ENCODE results near the gene KRTAP5-1. TPM values are rescaled to one million over a fixed set of nuclear protein-coding genes. Genes with fewer than 3 reads are reported as not detected.
A peak's percentile ranks its signal among the peaks of the same experiment; 100 is the strongest.

The KRTAP5-1 gene
- total RNA-seq, 1 experiment from 2014 or later: not detected

DNA sequence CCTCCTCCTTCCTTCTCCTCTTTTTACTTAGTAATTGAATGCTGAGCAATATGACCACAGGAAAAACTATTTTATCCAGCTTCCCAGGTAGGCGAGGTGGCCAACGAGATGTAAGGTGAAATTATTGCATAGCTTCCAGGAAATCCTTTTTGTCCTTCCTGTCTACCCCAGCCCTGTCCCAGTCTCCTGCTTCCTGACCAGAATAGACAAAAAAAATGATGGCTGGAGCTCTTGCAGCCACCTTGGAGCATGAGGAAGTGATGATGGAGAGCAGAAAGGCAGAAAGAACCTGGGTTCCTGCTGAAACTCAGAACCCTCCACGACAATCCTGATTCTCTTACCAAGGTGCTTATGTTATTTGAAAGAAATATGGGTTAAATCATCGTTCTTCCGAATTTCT is 46.9 kb downstream of the KRTAP5-1 start:
- BruUV-seq (replicated peaks): no TSS peak
- Mint-ChIP-seq H3K4me1 (ENCODE audit: insufficient read depth, unreplicated experiment) (peaks cover 17% of the 10 kb centered on the region), H3K36me3 (ENCODE audit: insufficient read depth, unreplicated experiment) (peaks cover 8% of the 10 kb centered on the region), H3K27ac (ENCODE audit: low read depth, unreplicated experiment) (no peak overlapping the region), H3K27me3 (ENCODE audit: insufficient read depth, unreplicated experiment) (no peaks in the 10 kb centered on the region), H3K4me3 (ENCODE audit: unreplicated experiment) (no peak overlapping the region), H3K9me3 (ENCODE audit: unreplicated experiment) (no peaks in the 10 kb centered on the region)
- ChIA-PET POLR2A (no interaction called here), CTCF (interaction anchor here (0.6 to 1.3 kb wide), 3 partner anchors 9 to 37 kb away, joined by 3 to 6 read pairs (median 4); no protein-coding TSS in a partner anchor)
- intact Hi-C loops (cut with micrococcal nuclease): loop anchor here (10.0 kb wide), 1 partner anchor 233 kb away; the partner anchor contains the start of gene TOLLIP
- TF ChIP-seq, protein P1, sequence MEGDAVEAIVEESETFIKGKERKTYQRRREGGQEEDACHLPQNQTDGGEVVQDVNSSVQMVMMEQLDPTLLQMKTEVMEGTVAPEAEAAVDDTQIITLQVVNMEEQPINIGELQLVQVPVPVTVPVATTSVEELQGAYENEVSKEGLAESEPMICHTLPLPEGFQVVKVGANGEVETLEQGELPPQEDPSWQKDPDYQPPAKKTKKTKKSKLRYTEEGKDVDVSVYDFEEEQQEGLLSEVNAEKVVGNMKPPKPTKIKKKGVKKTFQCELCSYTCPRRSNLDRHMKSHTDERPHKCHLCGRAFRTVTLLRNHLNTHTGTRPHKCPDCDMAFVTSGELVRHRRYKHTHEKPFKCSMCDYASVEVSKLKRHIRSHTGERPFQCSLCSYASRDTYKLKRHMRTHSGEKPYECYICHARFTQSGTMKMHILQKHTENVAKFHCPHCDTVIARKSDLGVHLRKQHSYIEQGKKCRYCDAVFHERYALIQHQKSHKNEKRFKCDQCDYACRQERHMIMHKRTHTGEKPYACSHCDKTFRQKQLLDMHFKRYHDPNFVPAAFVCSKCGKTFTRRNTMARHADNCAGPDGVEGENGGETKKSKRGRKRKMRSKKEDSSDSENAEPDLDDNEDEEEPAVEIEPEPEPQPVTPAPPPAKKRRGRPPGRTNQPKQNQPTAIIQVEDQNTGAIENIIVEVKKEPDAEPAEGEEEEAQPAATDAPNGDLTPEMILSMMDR (IDR thresholded peaks at IDR 0.05; ENCODE audit: unreplicated experiment): no peak
- no peak for DNase-seq (ENCODE audit: unreplicated experiment)

DNA sequence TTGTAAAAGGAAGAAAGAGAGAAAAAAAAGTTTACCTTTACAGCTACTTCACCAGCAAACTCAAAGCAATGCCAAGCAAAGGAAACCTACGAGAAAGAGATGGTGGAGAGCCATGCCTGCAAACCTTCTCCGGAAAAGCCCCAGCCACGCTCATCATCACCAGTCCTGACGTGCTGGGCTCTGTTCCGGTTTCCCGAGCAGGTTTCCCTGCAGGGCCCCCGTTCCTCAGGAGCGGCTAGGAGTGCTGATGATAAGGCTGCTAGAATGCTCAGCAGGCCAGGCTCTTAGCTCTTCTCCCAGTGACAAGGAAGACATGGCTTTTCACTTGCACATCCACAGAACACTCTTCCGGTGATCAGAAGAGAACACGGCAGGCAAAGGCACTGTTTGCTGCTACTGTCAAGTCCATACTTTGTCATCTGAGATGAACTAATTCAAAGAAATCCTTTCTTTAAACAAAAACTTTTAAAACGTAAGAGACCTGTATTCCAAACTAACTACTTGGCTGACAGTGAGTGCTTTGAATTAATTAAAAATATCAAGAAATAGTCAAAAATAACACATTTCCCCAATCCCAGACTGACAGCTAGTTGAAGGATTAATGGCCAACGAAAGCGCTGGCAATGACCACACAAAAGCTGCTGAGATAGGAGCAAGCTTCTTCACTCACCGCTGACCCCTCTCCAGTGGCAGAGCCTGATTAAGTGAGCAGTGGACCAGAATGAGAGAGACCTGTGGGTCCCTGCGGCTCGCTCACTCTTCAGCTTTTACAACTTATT is 48.8 kb downstream of the KRTAP5-1 start:
- H3K4me3 Mint-ChIP-seq (ENCODE audit: unreplicated experiment): no peak overlapping the region
- no peak overlapping the region for H3K27ac Mint-ChIP-seq (ENCODE audit: low read depth, unreplicated experiment)
- POLR2A ChIA-PET: interaction anchor here (0.5 to 0.9 kb wide), 2 partner anchors 274 to 1237 kb away, joined by 3 to 4 read pairs; no protein-coding TSS in a partner anchor
- TF ChIP-seq, protein P1 (IDR thresholded peaks at IDR 0.05; ENCODE audit: unreplicated experiment): no peak
- H3K9me3 Mint-ChIP-seq (ENCODE audit: unreplicated experiment): no peaks in the 10 kb centered on the region
- CTCF ChIA-PET: interaction anchor here (0.9 to 1.3 kb wide), 2 partner anchors 10 to 103 kb away, joined by 3 to 4 read pairs; no protein-coding TSS in a partner anchor
- TSS peak; percentile 34 for BruUV-seq (replicated peaks)
- H3K27me3 Mint-ChIP-seq (ENCODE audit: insufficient read depth, unreplicated experiment): no peaks in the 10 kb centered on the region
- peaks cover 12% of the 10 kb centered on the region for H3K36me3 Mint-ChIP-seq (ENCODE audit: insufficient read depth, unreplicated experiment)
- H3K4me1 Mint-ChIP-seq (ENCODE audit: insufficient read depth, unreplicated experiment): peaks cover 35% of the 10 kb centered on the region
- DNase-seq (ENCODE audit: unreplicated experiment): no peak
- intact Hi-C loops (cut with micrococcal nuclease): loop anchor here (10.0 kb wide), 1 partner anchor 231 kb away; the partner anchor contains the start of gene TOLLIP

DNA sequence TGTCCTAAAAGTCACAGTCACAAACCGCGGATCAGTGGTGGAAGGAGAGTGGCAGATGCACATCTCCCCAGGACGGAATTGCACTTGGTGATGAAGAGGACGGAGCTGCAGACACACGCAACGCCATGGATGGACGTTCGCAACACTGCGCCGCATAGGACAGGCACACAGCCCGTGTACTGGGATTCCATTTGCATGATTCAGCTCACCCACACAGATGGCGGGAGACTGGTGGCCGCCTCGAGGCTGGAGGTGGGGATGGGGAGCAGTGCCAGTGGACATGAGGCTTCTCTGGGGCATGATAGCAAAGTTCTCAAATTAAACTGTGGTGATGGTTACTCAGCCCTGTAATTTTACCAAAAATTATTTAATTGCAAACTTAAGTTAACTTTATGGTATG is 50.4 kb downstream of the KRTAP5-1 start:
- no peaks in the 10 kb centered on the region for H3K27me3 Mint-ChIP-seq (ENCODE audit: insufficient read depth, unreplicated experiment)
- H3K9me3 Mint-ChIP-seq (ENCODE audit: unreplicated experiment): no peaks in the 10 kb centered on the region
- POLR2A ChIA-PET: no interaction called here
- BruUV-seq (replicated peaks): no TSS peak
- intact Hi-C loops (cut with micrococcal nuclease): loop anchor here (10.0 kb wide), 1 partner anchor 230 kb away; the partner anchor contains the start of gene TOLLIP
- H3K36me3 Mint-ChIP-seq (ENCODE audit: insufficient read depth, unreplicated experiment): peaks cover 13% of the 10 kb centered on the region
- H3K4me1 Mint-ChIP-seq (ENCODE audit: insufficient read depth, unreplicated experiment): peaks cover 36% of the 10 kb centered on the region
- TF ChIP-seq, protein P1 (IDR thresholded peaks at IDR 0.05; ENCODE audit: unreplicated experiment): no peak
- CTCF ChIA-PET: interaction anchor here (0.5 to 1.0 kb wide), 4 partner anchors 17 to 421 kb away, joined by 3 to 5 read pairs (median 4); no protein-coding TSS in a partner anchor
- H3K4me3 Mint-ChIP-seq (ENCODE audit: unreplicated experiment): peak overlapping the region; percentile 35
- DNase-seq (ENCODE audit: unreplicated experiment): peak; percentile 76
- peak overlapping the region; percentile 46 for H3K27ac Mint-ChIP-seq (ENCODE audit: low read depth, unreplicated experiment)

Other genes starting within 250 kb of the KRTAP5-1 start
- gene BRSK2, start 195.3 kb downstream of the KRTAP5-1 start, total RNA-seq (2022): 0.34 and 0.44 TPM in 2 replicates
- 20.1 and 20.2 TPM in 2 replicates for gene MOB2, start 98.5 kb downstream of the KRTAP5-1 start, total RNA-seq (2022)
- gene DUSP8, start 13.0 kb downstream of the KRTAP5-1 start, total RNA-seq (2022): 10.4 and 17.6 TPM in 2 replicates
- gene KRTAP5-2, start 13.0 kb upstream of the KRTAP5-1 start, total RNA-seq (2022): not detected in 2 replicates
- not detected in 2 replicates for gene KRTAP5-3, start 23.2 kb upstream of the KRTAP5-1 start, total RNA-seq (2022)
- gene KRTAP5-4, start 36.9 kb upstream of the KRTAP5-1 start, total RNA-seq (2022): not detected in 2 replicates
- not detected in 2 replicates for gene KRTAP5-5, start 44.5 kb upstream of the KRTAP5-1 start, total RNA-seq (2022)
- not detected in 2 replicates for gene KRTAP5-6, start 111.9 kb upstream of the KRTAP5-1 start, total RNA-seq (2022)
- gene IFITM10, start 165.3 kb upstream of the KRTAP5-1 start, total RNA-seq (2022): 1.9 and 2.0 TPM in 2 replicates
- 366 and 367 TPM in 2 replicates for gene CTSD, start 178.6 kb upstream of the KRTAP5-1 start, total RNA-seq (2022)
- gene SYT8, start 249.7 kb upstream of the KRTAP5-1 start, total RNA-seq (2022): 141 and 308 TPM in 2 replicates